Ishikawa (cell line): Measurements from ENCODE around the gene PAGE1.

Source experiments
- CEBPB ChIP-seq: IDR thresholded peaks from 2 replicates; pipeline ENCODE4 v1.6.1; 2012
- CREB1 ChIP-seq: IDR thresholded peaks from 2 replicates; pipeline ENCODE4 v1.6.1; 2012; ENCODE audit warnings: low read depth
- EGR1 ChIP-seq: IDR thresholded peaks from 2 replicates; pipeline ENCODE4 v1.6.1; 2012
- EP300 ChIP-seq: IDR thresholded peaks from 2 replicates; pipeline ENCODE4 v1.6.1; 2012; ENCODE audit warnings: borderline replicate concordance
- FOXM1 ChIP-seq: IDR thresholded peaks from 2 replicates; pipeline ENCODE4 v1.6.1; 2012; ENCODE audit warnings: low read depth, borderline replicate concordance
- MAX ChIP-seq: IDR thresholded peaks from 2 replicates; pipeline ENCODE4 v1.6.1; 2012
- NFIC ChIP-seq: IDR thresholded peaks from 2 replicates; pipeline ENCODE4 v1.6.1; 2012
- RAD21 ChIP-seq: IDR thresholded peaks from 2 replicates; pipeline ENCODE4 v1.6.1; 2012; ENCODE audit warnings: low read depth
- REST ChIP-seq: IDR thresholded peaks from 2 replicates; pipeline ENCODE4 v1.6.1; 2012; ENCODE audit warnings: low read depth, mild to moderate bottlenecking
- TAF1 ChIP-seq: IDR thresholded peaks from 2 replicates; pipeline ENCODE4 v1.6.1; 2012; ENCODE audit warnings: low read depth, mild to moderate bottlenecking
- TCF12 ChIP-seq: IDR thresholded peaks from 2 replicates; pipeline ENCODE4 v1.6.1; 2012; ENCODE audit warnings: low read depth
- TEAD4 ChIP-seq: IDR thresholded peaks from 2 replicates; pipeline ENCODE4 v1.6.1; 2012
- USF1 ChIP-seq: IDR thresholded peaks from 2 replicates; pipeline ENCODE4 v1.6.1; 2012
- YY1 ChIP-seq: IDR thresholded peaks from 2 replicates; pipeline ENCODE4 v1.6.1; 2012; ENCODE audit warnings: low read depth
- ZBTB7A ChIP-seq: IDR thresholded peaks from 2 replicates; pipeline ENCODE4 v1.6.1; 2012; ENCODE audit warnings: low read depth

Gene PAGE1

GRCh38 chrX:49725401-49725800 lies 29.6 kb upstream of the PAGE1 start:
- TF ChIP-seq CEBPB, result no peak
- no peak for TF ChIP-seq YY1
- no peak for TF ChIP-seq TAF1
- no peak for TF ChIP-seq NFIC
- no peak for TF ChIP-seq FOXM1
- no peak for TF ChIP-seq CREB1
- no peak for TF ChIP-seq TEAD4

- TF ChIP-seq MAX, result no peak
Observed at GRCh38 chrX:49712577-49712976, 16.8 kb upstream of the PAGE1 start.

DNA sequence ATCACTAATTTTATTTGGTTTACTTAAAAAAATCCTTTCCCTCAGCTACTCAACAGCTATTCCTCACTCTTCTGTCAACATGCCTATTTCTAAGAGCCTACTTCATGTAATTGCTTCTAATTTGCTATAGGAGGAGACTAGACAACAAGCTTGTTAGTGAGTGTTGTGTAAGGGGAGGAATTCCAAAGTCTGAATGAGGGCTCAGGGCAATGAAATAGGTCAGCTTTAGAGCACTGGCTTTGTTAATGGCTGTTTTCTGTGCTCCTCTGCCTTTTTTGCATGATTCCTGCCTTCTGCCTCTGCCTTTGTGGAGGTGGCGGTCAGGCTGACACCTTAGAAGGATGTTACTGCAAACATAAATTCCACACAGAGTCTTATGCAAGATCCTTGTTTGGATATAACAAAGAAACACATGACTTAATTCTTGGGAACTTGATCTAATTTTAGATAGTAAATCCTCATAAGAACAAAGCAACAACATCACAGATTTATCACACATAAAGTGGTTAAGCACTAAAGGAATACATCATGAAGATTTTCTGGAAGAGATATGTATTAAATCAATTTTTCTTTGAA lies 15.0 kb upstream of the PAGE1 start:
- no peak for TF ChIP-seq RAD21
- TF ChIP-seq EGR1, result no peak
- no peak for TF ChIP-seq ZBTB7A
- no peak for TF ChIP-seq EP300
- TF ChIP-seq MAX, result no peak
- TF ChIP-seq NFIC, result no peak
- no peak for TF ChIP-seq USF1
- no peak for TF ChIP-seq YY1
- TF ChIP-seq TAF1, result no peak
- no peak for TF ChIP-seq CEBPB
- TF ChIP-seq TCF12, result no peak

- TF ChIP-seq CEBPB (no peak), USF1 (no peak), TCF12 (no peak), CREB1 (no peak), EP300 (no peak), NFIC (no peak), TEAD4 (no peak), TAF1 (no peak), ZBTB7A (no peak), EGR1 (no peak), FOXM1 (no peak), MAX (no peak), RAD21 (no peak), REST (no peak), YY1 (no peak)
Observed at GRCh38 chrX:49704691-49705404, 9.1 kb upstream of the PAGE1 start.

DNA sequence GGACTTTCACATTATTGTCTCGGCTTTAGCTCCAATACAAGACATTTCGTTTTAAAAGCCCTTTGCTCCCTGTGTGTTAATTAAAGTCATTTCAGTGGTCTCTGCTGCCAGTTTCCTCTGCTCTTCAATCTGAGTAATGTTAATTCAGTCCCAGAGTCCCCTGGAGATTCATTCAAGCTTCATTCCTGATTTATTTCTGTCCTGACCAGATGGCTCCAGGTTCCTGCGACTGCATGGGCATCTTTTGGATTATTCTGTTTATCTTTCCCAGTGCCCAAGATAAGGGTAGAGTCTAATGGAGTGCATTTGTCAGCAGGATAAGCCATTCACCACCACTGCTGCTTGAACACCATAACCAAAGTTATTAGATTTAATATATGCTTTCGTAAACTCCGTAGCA lies 6.1 kb upstream of the PAGE1 start:
- TF ChIP-seq ZBTB7A, result no peak
- TF ChIP-seq FOXM1, result no peak
- TF ChIP-seq EP300, result no peak
- no peak for TF ChIP-seq EGR1
- TF ChIP-seq USF1, result no peak
- TF ChIP-seq TAF1, result no peak
- TF ChIP-seq REST, result no peak
- TF ChIP-seq TCF12, result no peak
- no peak for TF ChIP-seq MAX
- no peak for TF ChIP-seq RAD21
- TF ChIP-seq TEAD4, result no peak
- no peak for TF ChIP-seq CEBPB
- TF ChIP-seq YY1, result no peak
- TF ChIP-seq CREB1, result no peak
